ENCODE data around the gene TRIM40.

TRIM40 gene

DNA sequence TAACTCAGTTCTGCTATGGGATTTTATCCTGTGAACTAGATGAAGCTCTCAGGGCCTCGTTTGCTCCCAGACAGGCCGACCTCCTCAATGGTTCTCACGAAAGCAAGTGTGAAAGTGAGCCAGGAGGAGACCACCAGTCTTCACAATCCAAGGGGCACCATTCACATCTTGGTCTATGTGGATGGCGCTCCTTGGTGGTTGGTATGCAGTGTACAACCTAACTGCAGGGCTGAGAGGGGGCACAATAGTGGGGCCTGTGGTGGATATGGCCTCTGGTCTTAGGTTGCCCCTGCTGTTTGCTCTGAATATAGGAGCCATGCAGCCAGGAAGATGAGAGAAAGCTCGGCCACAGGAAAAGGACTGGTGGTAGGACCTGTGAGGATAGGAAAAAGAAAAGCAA, 52.6 kb downstream of the TRIM40 start:
- no peak for DNase-seq (ENCODE audit: insufficient read length, low spot score)
- TF ChIP-seq PAX5 (IDR thresholded peaks at IDR 0.05; ENCODE audit: insufficient read depth, low read length, severe bottlenecking) (no peak), SPI1 (IDR thresholded peaks at IDR 0.05; ENCODE audit: low read depth, low read length) (no peak), TAF1 (IDR thresholded peaks at IDR 0.05; ENCODE audit: low read depth, low read length) (no peak), POLR2AphosphoS5 (IDR thresholded peaks at IDR 0.05; ENCODE audit: low read depth, low read length) (no peak), POLR2A (IDR thresholded peaks at IDR 0.05; ENCODE audit: low read depth, low read length) (no peak)
- no peak for FAIRE-seq

- no peak for DNase-seq (ENCODE audit: insufficient read length, low spot score)
- TF ChIP-seq SPI1 (IDR thresholded peaks at IDR 0.05; ENCODE audit: low read depth, low read length) (no peak), PAX5 (IDR thresholded peaks at IDR 0.05; ENCODE audit: insufficient read depth, low read length, severe bottlenecking) (no peak), POLR2AphosphoS5 (IDR thresholded peaks at IDR 0.05; ENCODE audit: low read depth, low read length) (0 out of 2 replicates have a peak, but pooled peaks have one; percentile 20), TAF1 (IDR thresholded peaks at IDR 0.05; ENCODE audit: low read depth, low read length) (no peak)
- FAIRE-seq = no peak
Measured at GRCh38 chr6:30192076-30192475, 56.1 kb downstream of the TRIM40 start.

- DNase-seq (ENCODE audit: insufficient read length, low spot score) (no peak), FAIRE-seq (no peak)
- TF ChIP-seq POLR2A (IDR thresholded peaks at IDR 0.05; ENCODE audit: low read depth, low read length) (no peak), TAF1 (IDR thresholded peaks at IDR 0.05; ENCODE audit: low read depth, low read length) (no peak), POLR2AphosphoS5 (IDR thresholded peaks at IDR 0.05; ENCODE audit: low read depth, low read length) (no peak), SPI1 (IDR thresholded peaks at IDR 0.05; ENCODE audit: low read depth, low read length) (no peak), POU2F2 (IDR thresholded peaks at IDR 0.05; ENCODE audit: low read depth, low read length) (no peak), PAX5 (IDR thresholded peaks at IDR 0.05; ENCODE audit: insufficient read depth, low read length, severe bottlenecking) (no peak)
Measured at GRCh38 chr6:30194797-30195690, 59.1 kb downstream of the TRIM40 start.

DNA sequence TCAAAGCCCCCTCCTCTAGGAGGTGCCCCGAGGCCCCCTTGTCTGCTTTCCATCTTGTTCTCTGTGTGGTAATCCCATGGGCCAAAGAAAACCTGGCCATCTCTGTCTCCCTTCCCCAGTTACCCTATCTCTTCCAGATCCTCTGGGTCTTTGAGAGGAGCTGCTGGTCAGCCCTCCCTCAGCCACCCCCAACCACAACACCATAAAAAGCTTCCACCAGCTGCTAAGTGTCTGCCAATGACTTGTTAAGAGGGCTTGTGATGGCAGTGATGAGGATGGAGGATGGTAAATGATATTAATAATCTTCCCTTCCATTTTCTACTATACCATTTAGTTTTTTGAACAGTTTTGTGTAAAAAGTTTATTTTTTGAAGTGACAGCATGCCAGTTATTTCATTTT, 60.0 kb downstream of the TRIM40 start:
- TF ChIP-seq POLR2A (IDR thresholded peaks at IDR 0.05; ENCODE audit: low read depth, low read length) (no peak), SPI1 (IDR thresholded peaks at IDR 0.05; ENCODE audit: low read depth, low read length) (no peak), POLR2AphosphoS5 (IDR thresholded peaks at IDR 0.05; ENCODE audit: low read depth, low read length) (no peak), TAF1 (IDR thresholded peaks at IDR 0.05; ENCODE audit: low read depth, low read length) (no peak), POU2F2 (IDR thresholded peaks at IDR 0.05; ENCODE audit: low read depth, low read length) (no peak), PAX5 (IDR thresholded peaks at IDR 0.05; ENCODE audit: insufficient read depth, low read length, severe bottlenecking) (no peak)
- DNase-seq (ENCODE audit: insufficient read length, low spot score) (no peak), FAIRE-seq (no peak)

GRCh38 chr6:30196376-30196775, 60.4 kb downstream of the TRIM40 start:
- FAIRE-seq (no peak), DNase-seq (ENCODE audit: insufficient read length, low spot score) (no peak)
- TF ChIP-seq POLR2AphosphoS5 (IDR thresholded peaks at IDR 0.05; ENCODE audit: low read depth, low read length) (no peak), PAX5 (IDR thresholded peaks at IDR 0.05; ENCODE audit: insufficient read depth, low read length, severe bottlenecking) (no peak), TAF1 (IDR thresholded peaks at IDR 0.05; ENCODE audit: low read depth, low read length) (no peak), POLR2A (IDR thresholded peaks at IDR 0.05; ENCODE audit: low read depth, low read length) (no peak), POU2F2 (IDR thresholded peaks at IDR 0.05; ENCODE audit: low read depth, low read length) (no peak), SPI1 (IDR thresholded peaks at IDR 0.05; ENCODE audit: low read depth, low read length) (no peak)

Data from GM12891 (cell line).